ENCODE data around the gene CHST11.
"Not testable (repeated sequence)": the region's sequence is repeated elsewhere in the genome, so short reads cannot be mapped to it uniquely, and the experiment has no call there.

The CHST11 gene

DNA sequence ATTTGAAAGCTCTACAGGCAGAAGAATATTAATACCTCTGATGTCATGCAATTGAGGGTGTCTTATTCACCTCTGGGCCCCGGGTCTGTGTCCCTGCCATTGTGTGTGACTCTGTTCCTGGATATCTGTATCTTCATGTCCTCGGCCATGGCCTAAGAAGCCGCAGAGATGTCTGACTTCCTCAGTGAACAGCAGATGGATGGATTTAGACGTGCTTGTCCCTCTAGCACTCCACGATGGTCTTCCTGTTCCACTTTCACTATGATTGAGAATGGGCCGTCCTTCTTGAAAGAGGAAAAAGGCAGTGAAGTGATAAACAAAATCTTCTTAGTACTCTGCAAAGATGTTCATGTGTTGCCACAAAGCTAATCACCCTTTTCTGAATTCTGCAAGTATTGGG lies 283.9 kb downstream of the CHST11 start:
- H3K4me1 ChIP-seq (ENCODE audit: control insufficient read depth, insufficient read depth, low read length) = peaks cover 24% of the 10 kb centered on the region
- no peaks in the 10 kb centered on the region for H3K9me3 ChIP-seq (ENCODE audit: control insufficient read depth, insufficient read depth, low read length)
- H3K9ac ChIP-seq (ENCODE audit: low read depth, low read length) = no peak overlapping the region
- no peak overlapping the region for H3K27ac ChIP-seq (ENCODE audit: low read depth, low read length)
- H3K36me3 ChIP-seq (ENCODE audit: control insufficient read depth, insufficient read depth, low read length) = no peaks in the 10 kb centered on the region
- no peaks in the 10 kb centered on the region for H3K27me3 ChIP-seq (ENCODE audit: control insufficient read depth, insufficient read depth, low read length)
- H3K4me3 ChIP-seq (ENCODE audit: low read depth, low read length) = no peak overlapping the region

DNA sequence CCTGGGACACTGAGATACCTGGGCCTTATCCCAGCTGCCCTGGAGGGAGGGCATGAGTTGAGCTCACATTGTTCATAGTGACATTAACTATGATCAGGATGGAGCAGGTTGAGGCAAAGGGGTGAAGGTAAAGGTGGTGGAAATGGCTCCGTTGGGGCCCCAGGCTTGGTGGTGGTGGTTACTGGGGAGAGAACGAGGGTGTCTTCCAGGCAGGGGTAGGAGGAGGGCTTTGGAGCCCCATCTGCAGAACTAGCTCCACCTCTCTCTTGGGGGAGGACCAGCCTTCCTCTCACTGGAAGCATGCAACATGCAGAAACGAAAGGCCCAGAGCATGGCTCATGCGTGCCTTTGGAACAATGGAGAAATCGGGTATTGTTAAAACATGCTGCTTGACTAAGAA lies 284.3 kb downstream of the CHST11 start:
- Histone ChIP-seq H3K27ac (ENCODE audit: low read depth, low read length) (no peak overlapping the region), H3K9ac (ENCODE audit: low read depth, low read length) (no peak overlapping the region), H3K4me1 (ENCODE audit: control insufficient read depth, insufficient read depth, low read length) (peaks cover 24% of the 10 kb centered on the region)

GRCh38 chr12:104741497-104742367 lies 285.0 kb downstream of the CHST11 start:
- Histone ChIP-seq H3K4me3 (ENCODE audit: low read depth, low read length) (no peak overlapping the region), H3K27ac (ENCODE audit: low read depth, low read length) (no peak overlapping the region), H3K36me3 (ENCODE audit: control insufficient read depth, insufficient read depth, low read length) (no peaks in the 10 kb centered on the region), H3K9me3 (ENCODE audit: control insufficient read depth, insufficient read depth, low read length) (no peaks in the 10 kb centered on the region), H3K4me1 (ENCODE audit: control insufficient read depth, insufficient read depth, low read length) (peaks cover 24% of the 10 kb centered on the region), H3K27me3 (ENCODE audit: control insufficient read depth, insufficient read depth, low read length) (no peaks in the 10 kb centered on the region), H3K9ac (ENCODE audit: low read depth, low read length) (no peak overlapping the region)

More for the DNA sequence above, 284.3 kb downstream of the CHST11 start:
- H3K27me3 ChIP-seq (ENCODE audit: control insufficient read depth, insufficient read depth, low read length) = no peaks in the 10 kb centered on the region
- no peak overlapping the region for H3K4me3 ChIP-seq (ENCODE audit: low read depth, low read length)
- no peaks in the 10 kb centered on the region for H3K9me3 ChIP-seq (ENCODE audit: control insufficient read depth, insufficient read depth, low read length)
- H3K36me3 ChIP-seq (ENCODE audit: control insufficient read depth, insufficient read depth, low read length) = no peaks in the 10 kb centered on the region

GRCh38 chr12:104742551-104743201 lies 285.9 kb downstream of the CHST11 start:
- H3K4me1 ChIP-seq (ENCODE audit: control insufficient read depth, insufficient read depth, low read length) = peaks cover 26% of the 10 kb centered on the region
- no peaks in the 10 kb centered on the region for H3K36me3 ChIP-seq (ENCODE audit: control insufficient read depth, insufficient read depth, low read length)
- no peaks in the 10 kb centered on the region for H3K27me3 ChIP-seq (ENCODE audit: control insufficient read depth, insufficient read depth, low read length)
- H3K4me3 ChIP-seq (ENCODE audit: low read depth, low read length) = no peak overlapping the region
- H3K27ac ChIP-seq (ENCODE audit: low read depth, low read length) = no peak overlapping the region
- no peaks in the 10 kb centered on the region for H3K9me3 ChIP-seq (ENCODE audit: control insufficient read depth, insufficient read depth, low read length)
- no peak overlapping the region for H3K9ac ChIP-seq (ENCODE audit: low read depth, low read length)

DNA sequence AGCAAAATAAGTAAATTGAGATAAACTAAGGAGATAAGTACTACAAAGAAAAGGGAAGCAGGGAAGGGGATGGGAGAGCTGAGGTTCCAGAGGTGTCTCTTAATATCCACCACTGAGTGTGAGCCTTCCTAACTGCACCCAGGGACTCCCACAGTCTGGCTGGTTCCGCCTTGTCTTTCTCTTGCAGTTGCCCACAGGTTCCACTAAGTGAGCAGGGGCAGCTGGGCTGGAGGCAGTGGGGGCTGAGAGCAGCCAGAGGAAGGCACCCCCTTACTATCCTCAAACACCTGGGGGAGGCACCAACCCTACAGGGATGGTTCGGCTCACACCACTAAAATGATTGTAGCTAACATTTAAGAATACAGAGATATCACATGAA lies 286.4 kb downstream of the CHST11 start:
- H3K4me1 ChIP-seq (ENCODE audit: control insufficient read depth, insufficient read depth, low read length) = peaks cover 27% of the 10 kb centered on the region; the same call in 1 of the 2 replicates
- no peak overlapping the region for H3K4me3 ChIP-seq (ENCODE audit: low read depth, low read length)
- no peaks in the 10 kb centered on the region for H3K36me3 ChIP-seq (ENCODE audit: control insufficient read depth, insufficient read depth, low read length)
- H3K27me3 ChIP-seq (ENCODE audit: control insufficient read depth, insufficient read depth, low read length) = no peaks in the 10 kb centered on the region
- H3K9me3 ChIP-seq (ENCODE audit: control insufficient read depth, insufficient read depth, low read length) = no peaks in the 10 kb centered on the region
- no peak overlapping the region for H3K27ac ChIP-seq (ENCODE audit: low read depth, low read length)
- no peak overlapping the region for H3K9ac ChIP-seq (ENCODE audit: low read depth, low read length)

GRCh38 chr12:104743753-104744548 lies 287.2 kb downstream of the CHST11 start:
- H3K36me3 ChIP-seq (ENCODE audit: control insufficient read depth, insufficient read depth, low read length); H3K9me3 ChIP-seq (ENCODE audit: control insufficient read depth, insufficient read depth, low read length); H3K27me3 ChIP-seq (ENCODE audit: control insufficient read depth, insufficient read depth, low read length); H3K9ac ChIP-seq (ENCODE audit: low read depth, low read length); H3K4me3 ChIP-seq (ENCODE audit: low read depth, low read length); H3K27ac ChIP-seq (ENCODE audit: low read depth, low read length): not testable (repeated sequence)
- H3K4me1 ChIP-seq (ENCODE audit: control insufficient read depth, insufficient read depth, low read length) = peaks cover 28% of the 10 kb centered on the region

DNA sequence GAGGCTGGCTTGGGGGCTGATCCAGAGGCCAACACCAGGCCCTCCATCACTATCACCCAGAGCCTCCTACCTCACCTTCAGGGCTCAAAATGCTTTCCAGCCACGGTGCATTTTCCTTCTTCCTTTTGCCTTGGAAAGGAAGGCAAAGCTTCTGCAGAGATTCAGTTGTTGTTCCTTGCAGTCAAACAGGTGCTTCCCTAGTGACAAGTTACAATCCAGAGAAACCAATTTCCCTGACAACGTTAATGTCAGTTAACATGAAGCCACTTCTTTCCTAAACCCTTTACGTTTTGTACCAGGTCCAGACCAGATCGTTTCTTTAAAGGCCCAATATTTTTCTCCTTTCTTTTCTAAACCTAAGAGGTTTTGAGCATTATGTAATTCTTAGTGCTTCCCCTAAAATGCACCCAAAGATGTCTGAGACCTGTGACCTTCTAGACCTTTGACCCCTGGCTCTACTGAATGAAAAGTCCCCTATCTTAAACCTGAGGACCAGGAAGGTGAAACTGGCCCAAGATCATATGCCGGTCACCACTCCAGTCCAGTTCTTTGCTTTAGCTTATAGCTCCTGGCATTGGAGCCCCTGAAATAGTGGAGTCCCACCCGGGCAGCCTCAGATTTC lies 289.8 kb downstream of the CHST11 start:
- H3K9ac ChIP-seq (ENCODE audit: low read depth, low read length) = no peak overlapping the region
- peaks cover 47% of the 10 kb centered on the region for H3K4me1 ChIP-seq (ENCODE audit: control insufficient read depth, insufficient read depth, low read length)
- no peaks in the 10 kb centered on the region for H3K27me3 ChIP-seq (ENCODE audit: control insufficient read depth, insufficient read depth, low read length)
- no peaks in the 10 kb centered on the region for H3K36me3 ChIP-seq (ENCODE audit: control insufficient read depth, insufficient read depth, low read length)
- H3K9me3 ChIP-seq (ENCODE audit: control insufficient read depth, insufficient read depth, low read length) = no peaks in the 10 kb centered on the region
- H3K27ac ChIP-seq (ENCODE audit: low read depth, low read length) = no peak overlapping the region
- H3K4me3 ChIP-seq (ENCODE audit: low read depth, low read length) = no peak overlapping the region

DNA sequence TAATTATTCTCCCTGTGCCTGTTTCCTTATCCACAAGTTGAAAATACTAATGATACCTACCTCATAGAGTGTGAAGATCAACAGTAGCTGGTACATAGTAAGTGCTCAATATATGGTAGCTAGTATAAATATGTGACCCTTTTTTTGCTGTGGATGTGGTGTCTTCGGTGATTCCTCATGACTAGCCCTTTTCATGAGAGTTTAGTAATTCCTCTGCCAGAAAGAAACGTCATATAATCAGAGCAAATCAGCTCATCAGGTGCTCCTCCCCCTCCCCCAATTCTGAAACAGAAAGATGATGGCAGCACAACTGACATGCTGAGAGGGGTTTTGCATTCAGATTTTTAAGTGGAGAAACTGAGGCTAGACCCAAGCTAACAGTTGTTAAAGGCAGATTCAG lies 290.6 kb downstream of the CHST11 start:
- peaks cover 49% of the 10 kb centered on the region for H3K4me1 ChIP-seq (ENCODE audit: control insufficient read depth, insufficient read depth, low read length)
- no peak overlapping the region for H3K4me3 ChIP-seq (ENCODE audit: low read depth, low read length)
- no peak overlapping the region for H3K27ac ChIP-seq (ENCODE audit: low read depth, low read length)
- no peaks in the 10 kb centered on the region for H3K36me3 ChIP-seq (ENCODE audit: control insufficient read depth, insufficient read depth, low read length)
- no peaks in the 10 kb centered on the region for H3K27me3 ChIP-seq (ENCODE audit: control insufficient read depth, insufficient read depth, low read length)
- H3K9ac ChIP-seq (ENCODE audit: low read depth, low read length) = no peak overlapping the region
- H3K9me3 ChIP-seq (ENCODE audit: control insufficient read depth, insufficient read depth, low read length) = no peaks in the 10 kb centered on the region

- Histone ChIP-seq H3K9ac (ENCODE audit: low read depth, low read length) (no peak overlapping the region), H3K4me1 (ENCODE audit: control insufficient read depth, insufficient read depth, low read length) (peaks cover 44% of the 10 kb centered on the region), H3K9me3 (ENCODE audit: control insufficient read depth, insufficient read depth, low read length) (no peaks in the 10 kb centered on the region), H3K36me3 (ENCODE audit: control insufficient read depth, insufficient read depth, low read length) (no peaks in the 10 kb centered on the region), H3K4me3 (ENCODE audit: low read depth, low read length) (no peak overlapping the region), H3K27ac (ENCODE audit: low read depth, low read length) (no peak overlapping the region), H3K27me3 (ENCODE audit: control insufficient read depth, insufficient read depth, low read length) (no peaks in the 10 kb centered on the region)
These were observed 291.2 kb downstream of the CHST11 start for GRCh38 chr12:104747955-104748354.

- no peak overlapping the region for H3K27ac ChIP-seq (ENCODE audit: low read depth, low read length)
- no peaks in the 10 kb centered on the region for H3K9me3 ChIP-seq (ENCODE audit: control insufficient read depth, insufficient read depth, low read length)
- H3K9ac ChIP-seq (ENCODE audit: low read depth, low read length) = no peak overlapping the region
- H3K36me3 ChIP-seq (ENCODE audit: control insufficient read depth, insufficient read depth, low read length) = no peaks in the 10 kb centered on the region
- H3K4me1 ChIP-seq (ENCODE audit: control insufficient read depth, insufficient read depth, low read length) = peaks cover 44% of the 10 kb centered on the region
- no peaks in the 10 kb centered on the region for H3K27me3 ChIP-seq (ENCODE audit: control insufficient read depth, insufficient read depth, low read length)
- H3K4me3 ChIP-seq (ENCODE audit: low read depth, low read length) = no peak overlapping the region
These were observed 291.6 kb downstream of the CHST11 start for GRCh38 chr12:104748356-104748755.

All from HUES48 (cell line).